K562 (cell line): ENCODE results near the gene UNC5C. TPM values are rescaled to one million over a fixed set of nuclear protein-coding genes. Genes with fewer than 3 reads are reported as not detected.
A peak's percentile ranks its signal among the peaks of the same experiment; 100 is the strongest.

ENCODE experiments used
- BDP1 ChIP-seq: IDR thresholded peaks from 3 replicates; pipeline ENCODE4 v1.6.1; 2011; ENCODE audit not compliant: insufficient read length, insufficient read depth
- DPF2 ChIP-seq: fragments of 450-650 bp; IDR thresholded peaks from 2 replicates; pipeline ENCODE4 v1.6.1; 2016
- HNRNPK ChIP-seq: fragments of 200-400 bp; formaldehyde crosslinking; IDR thresholded peaks from one replicate; pipeline ENCODE4 v1.6.1; 2018; ENCODE audit warnings: mild to moderate bottlenecking, low read depth, low read length; ENCODE audit not compliant: poor library complexity, severe bottlenecking
- KLF1 ChIP-seq: fragments of 450-650 bp; IDR thresholded peaks from 2 replicates; pipeline ENCODE4 v1.6.1; 2016; ENCODE audit warnings: missing genetic modification characterization, missing compliant biosample characterization
- MTA1 ChIP-seq: fragments of 450-650 bp; IDR thresholded peaks from 2 replicates; pipeline ENCODE4 v1.6.1; 2017; ENCODE audit warnings: borderline replicate concordance
- PRDM10 ChIP-seq: fragments of 450-650 bp; IDR thresholded peaks from 2 replicates; pipeline ENCODE4 v1.6.1; 2018; ENCODE audit not compliant: partially characterized antibody
- SMAD1 ChIP-seq: fragments of 150-350 bp; IDR thresholded peaks from 2 replicates; pipeline ENCODE4 v1.6.1; 2014; ENCODE audit warnings: low read length, low read depth; ENCODE audit not compliant: partially characterized antibody
- SPI1 ChIP-seq: IDR thresholded peaks from 2 replicates; pipeline ENCODE4 v1.6.1; 2011; ENCODE audit warnings: low read depth, low read length, control low read depth, borderline replicate concordance
- SREBF2 ChIP-seq: sonication (generic); formaldehyde crosslinking; IDR thresholded peaks from 2 replicates; pipeline ENCODE4 v1.4.0; 2020; ENCODE audit warnings: mild to moderate bottlenecking, missing genetic modification reagents
- TOE1 ChIP-seq, 2 experiments: fragments of 450-650 bp in 1 of 2; sonication (generic) in 1 of 2; formaldehyde crosslinking in 1 of 2; IDR thresholded peaks; 2 replicates each; pipeline versions ENCODE4 v1.7.1 to v1.8.0; 2016 to 2022; ENCODE audit warnings: borderline replicate concordance in 2 of 2, mild to moderate bottlenecking in 2 of 2, antibody characterized with exemption in 1 of 2, inconsistent platforms in 1 of 2, low read depth in 1 of 2, missing genetic modification reagents in 1 of 2, moderate library complexity in 1 of 2
- ZBTB34 ChIP-seq: fragments of 250-450 bp; sonication (Bioruptor Pico); IDR thresholded peaks from 2 replicates; pipeline ENCODE4 v1.8.0; 2021; ENCODE audit warnings: mild to moderate bottlenecking, moderate library complexity
- ZNF277 ChIP-seq: fragments of 250-450 bp; sonication (Bioruptor Pico); IDR thresholded peaks from 2 replicates; pipeline ENCODE4 v1.8.0; 2022; ENCODE audit warnings: inconsistent platforms, mild to moderate bottlenecking, moderate library complexity, borderline replicate concordance
- polyA plus RNA-seq, 8 experiments: library from polyadenylated mRNA; depleted of rRNA in 4 of 8; stranded (reverse) in 5 of 8; unstranded in 3 of 8; fragments of >200 nt; fragmentation: Nextera tagmentation in 2 of 8; fragmentation: Illumina TruSeq in 1 of 8; extraction: Ambion mirVana in 2 of 8; extraction: Trizol in 1 of 8; gene quantifications; 2 replicates each; pipeline versions ENCODE4 v1.2.1 to v1.2.3, GENCODE V29; 2011 to 2014; ENCODE audit warnings: inconsistent platforms in 1 of 8, missing spikeins in 1 of 8
- total RNA-seq, 7 experiments: library from RNA; depleted of rRNA in 6 of 7; stranded (reverse); fragments of >200 nt in 6 of 7; fragmentation: Illumina TruSeq in 2 of 7; extraction: Trizol in 2 of 7; gene quantifications; 2 replicates each; pipeline versions ENCODE4 v1.2.1 to v1.2.3, GENCODE V29; 2011 to 2021; ENCODE audit warnings: low replicate concordance in 1 of 7

UNC5C gene
- total and polyA plus RNA-seq, 9 of the 15 experiments (the other 6 are each of a cell fraction or from before 2014, with no cell fraction given): under 0.01 to 0.10 (median 0.03) TPM; not detected in 1

- no peak for TF ChIP-seq ZBTB34 (CRISPR knock-in tag)
- TF ChIP-seq SMAD1: no peak
- TF ChIP-seq DPF2: 0 out of 2 replicates have a peak, but pooled peaks have one; percentile 18
- TF ChIP-seq ZNF277: no peak
- no peak for TF ChIP-seq KLF1 (tag)
- TF ChIP-seq HNRNPK: no peak
- TF ChIP-seq SPI1: no peak
- 0 out of 2 replicates have a peak, but pooled peaks have one; percentile 16 for TF ChIP-seq TOE1 (IDR thresholded peaks at IDR 0.05; ENCODE audit: borderline replicate concordance)
- no peak for TF ChIP-seq TOE1 (CRISPR knock-in tag; IDR thresholded peaks at IDR 0.05; ENCODE audit: borderline replicate concordance, low read depth)
- no peak for TF ChIP-seq PRDM10
- TF ChIP-seq MTA1: 0 out of 2 replicates have a peak, but pooled peaks have one; percentile 4
- TF ChIP-seq SREBF2 (CRISPR knock-in tag): no peak
- no peak for TF ChIP-seq BDP1
Measured at GRCh38 chr4:95256108-95256835, 292.5 kb downstream of the UNC5C start (continued).
